HepG2 (cell line): ENCODE measurements around the gene VARS2. TPM values are rescaled to one million over a fixed set of nuclear protein-coding genes. Genes with fewer than 3 reads are reported as not detected.

Experiments used
- JARID2 ChIP-seq: sonication (generic); formaldehyde crosslinking; IDR thresholded peaks from 2 replicates; pipeline ENCODE4 v1.8.1; 2023; ENCODE audit warnings: missing genetic modification reagents, inconsistent platforms; ENCODE audit not compliant: insufficient replicate concordance
- NFKB2 ChIP-seq: sonication (generic); formaldehyde crosslinking; IDR thresholded peaks from 2 replicates; pipeline ENCODE4 v1.4.0; 2020; ENCODE audit warnings: missing genetic modification reagents, borderline replicate concordance
- NFKBIZ ChIP-seq: IDR thresholded peaks from 2 replicates; pipeline ENCODE4 v1.6.1; 2018; ENCODE audit warnings: missing genetic modification reagents, missing compliant biosample characterization
- NONO ChIP-seq, 2 experiments: fragments of 450-650 bp in 1 of 2; sonication (generic) in 1 of 2; formaldehyde crosslinking in 1 of 2; IDR thresholded peaks in 1 of 2; conservative IDR thresholded peaks in 1 of 2; 2 replicates each; pipeline versions ENCODE4 v1.6.1 to v1.8.0; 2017 to 2022; ENCODE audit warnings: mild to moderate bottlenecking in 1 of 2, missing genetic modification reagents in 1 of 2, moderate library complexity in 1 of 2
- NR1H2 ChIP-seq: sonication (generic); formaldehyde crosslinking; IDR thresholded peaks from 2 replicates; pipeline ENCODE4 v1.8.1; 2022; ENCODE audit warnings: low read depth, missing genetic modification reagents, borderline replicate concordance
- SIX1 ChIP-seq: sonication (generic); formaldehyde crosslinking; IDR thresholded peaks from 2 replicates; pipeline ENCODE4 v1.4.0; 2020; ENCODE audit warnings: missing genetic modification reagents, borderline replicate concordance
- SNAI1 ChIP-seq: sonication (generic); formaldehyde crosslinking; IDR thresholded peaks from 2 replicates; pipeline ENCODE4 v1.5.0; 2020; ENCODE audit warnings: mild to moderate bottlenecking, missing genetic modification reagents, borderline replicate concordance
- ZNF121 ChIP-seq: sonication (generic); formaldehyde crosslinking; IDR thresholded peaks from 2 replicates; pipeline ENCODE4 v1.5.0; 2020; ENCODE audit warnings: mild to moderate bottlenecking, missing genetic modification reagents
- ZNF317 ChIP-seq: sonication (generic); formaldehyde crosslinking; IDR thresholded peaks from 2 replicates; pipeline ENCODE4 v1.5.0; 2020; ENCODE audit warnings: mild to moderate bottlenecking, missing genetic modification reagents
- ZNF34 ChIP-seq: sonication (generic); formaldehyde crosslinking; IDR thresholded peaks from 2 replicates; pipeline ENCODE4 v1.4.0; 2020; ENCODE audit warnings: mild to moderate bottlenecking, missing genetic modification reagents, borderline replicate concordance
- ZNF589 ChIP-seq: sonication (generic); formaldehyde crosslinking; conservative IDR thresholded peaks from 2 replicates; pipeline ENCODE4 v1.8.0; 2022; ENCODE audit warnings: mild to moderate bottlenecking, moderate library complexity, missing genetic modification reagents
- ZNF747 ChIP-seq: sonication (generic); formaldehyde crosslinking; IDR thresholded peaks from 2 replicates; pipeline ENCODE4 v1.8.1; 2023; ENCODE audit warnings: missing genetic modification reagents, mild to moderate bottlenecking, borderline replicate concordance
- ZNF776 ChIP-seq: sonication (generic); formaldehyde crosslinking; IDR thresholded peaks from 2 replicates; pipeline ENCODE4 v1.4.0; 2020; ENCODE audit warnings: mild to moderate bottlenecking, missing genetic modification reagents
- ZNF850 ChIP-seq: sonication (generic); formaldehyde crosslinking; conservative IDR thresholded peaks from 2 replicates; pipeline ENCODE4 v1.9.0; 2021; ENCODE audit warnings: mild to moderate bottlenecking, missing genetic modification reagents
- polyA plus RNA-seq, 8 experiments: library from polyadenylated mRNA; depleted of rRNA in 3 of 8; stranded (reverse) in 7 of 8; unstranded in 1 of 8; fragments of >200 nt; fragmentation: Illumina TruSeq in 4 of 8; extraction: Trizol in 4 of 8; gene quantifications; 2 replicates each; pipeline versions ENCODE4 v1.2.1 to v1.2.3, GENCODE V29; 2011 to 2016; ENCODE audit warnings: low read depth in 4 of 8, missing spikeins in 1 of 8, mixed read lengths in 1 of 8; ENCODE audit not compliant: insufficient read depth in 1 of 8
- total RNA-seq, 5 experiments: library from RNA; depleted of rRNA; stranded (reverse); fragments of >200 nt; fragmentation: Illumina TruSeq; extraction: Trizol; gene quantifications; 2 replicates each; pipeline ENCODE4 v1.2.3, GENCODE V29; 2016; ENCODE audit warnings: low read depth in 1 of 5
- TF ChIP-seq, protein P1 (sequence below): sonication (generic); formaldehyde crosslinking; IDR thresholded peaks from 2 replicates; pipeline ENCODE4; 2020; ENCODE audit warnings: missing genetic modification reagents, mild to moderate bottlenecking, borderline replicate concordance
- TF ChIP-seq, protein P2 (sequence below): sonication (generic); formaldehyde crosslinking; IDR thresholded peaks from 2 replicates; pipeline ENCODE4 v1.4.0; 2020; ENCODE audit warnings: mild to moderate bottlenecking, low read depth, missing genetic modification reagents
- TF ChIP-seq, protein P3 (sequence below): sonication (generic); formaldehyde crosslinking; IDR thresholded peaks from 2 replicates; pipeline ENCODE4 v1.5.0; 2020; ENCODE audit warnings: missing genetic modification reagents
- TF ChIP-seq, protein P4 (sequence below): sonication (generic); formaldehyde crosslinking; IDR thresholded peaks from 2 replicates; pipeline ENCODE4 v1.5.1; 2020; ENCODE audit warnings: missing genetic modification reagents, mild to moderate bottlenecking, borderline replicate concordance
- TF ChIP-seq, protein P5 (sequence below): sonication (generic); formaldehyde crosslinking; IDR thresholded peaks from 2 replicates; pipeline ENCODE4 v1.8.0; 2022; ENCODE audit warnings: missing genetic modification reagents, mild to moderate bottlenecking, inconsistent platforms, borderline replicate concordance

VARS2 gene
- total and polyA plus RNA-seq, 2 of the 13 experiments (the other 11 are each of a cell fraction or from before 2014, with no cell fraction given): 61.8 to 71.8 TPM

DNA sequence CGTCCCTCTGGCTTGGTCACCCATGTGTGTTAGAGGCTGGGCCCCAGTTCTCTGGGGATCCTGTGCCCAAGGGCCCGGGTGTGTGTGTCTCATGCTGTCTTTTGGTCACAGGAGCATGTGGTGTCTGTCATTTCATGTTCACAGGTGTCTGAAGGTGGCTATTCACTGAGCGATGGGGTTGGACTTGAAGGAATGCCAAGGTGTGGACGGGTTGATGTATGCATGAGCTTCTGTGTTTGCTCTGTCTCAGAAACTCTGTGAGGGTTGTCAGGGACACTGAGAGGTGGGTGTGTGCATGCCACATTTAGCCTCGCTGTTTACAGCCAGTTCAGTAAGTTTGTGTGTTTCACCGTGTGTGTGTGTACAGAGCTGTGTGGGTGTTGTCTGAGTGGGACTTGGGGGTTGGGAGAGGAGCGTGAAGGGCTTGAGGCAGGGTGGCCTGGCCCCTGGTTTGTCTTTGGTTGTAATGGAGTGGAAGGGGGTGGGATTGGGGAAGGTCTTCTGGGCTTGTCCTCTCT lies 28.5 kb upstream of the VARS2 start (continued):
- TF ChIP-seq, protein P1, sequence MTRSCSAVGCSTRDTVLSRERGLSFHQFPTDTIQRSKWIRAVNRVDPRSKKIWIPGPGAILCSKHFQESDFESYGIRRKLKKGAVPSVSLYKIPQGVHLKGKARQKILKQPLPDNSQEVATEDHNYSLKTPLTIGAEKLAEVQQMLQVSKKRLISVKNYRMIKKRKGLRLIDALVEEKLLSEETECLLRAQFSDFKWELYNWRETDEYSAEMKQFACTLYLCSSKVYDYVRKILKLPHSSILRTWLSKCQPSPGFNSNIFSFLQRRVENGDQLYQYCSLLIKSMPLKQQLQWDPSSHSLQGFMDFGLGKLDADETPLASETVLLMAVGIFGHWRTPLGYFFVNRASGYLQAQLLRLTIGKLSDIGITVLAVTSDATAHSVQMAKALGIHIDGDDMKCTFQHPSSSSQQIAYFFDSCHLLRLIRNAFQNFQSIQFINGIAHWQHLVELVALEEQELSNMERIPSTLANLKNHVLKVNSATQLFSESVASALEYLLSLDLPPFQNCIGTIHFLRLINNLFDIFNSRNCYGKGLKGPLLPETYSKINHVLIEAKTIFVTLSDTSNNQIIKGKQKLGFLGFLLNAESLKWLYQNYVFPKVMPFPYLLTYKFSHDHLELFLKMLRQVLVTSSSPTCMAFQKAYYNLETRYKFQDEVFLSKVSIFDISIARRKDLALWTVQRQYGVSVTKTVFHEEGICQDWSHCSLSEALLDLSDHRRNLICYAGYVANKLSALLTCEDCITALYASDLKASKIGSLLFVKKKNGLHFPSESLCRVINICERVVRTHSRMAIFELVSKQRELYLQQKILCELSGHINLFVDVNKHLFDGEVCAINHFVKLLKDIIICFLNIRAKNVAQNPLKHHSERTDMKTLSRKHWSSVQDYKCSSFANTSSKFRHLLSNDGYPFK (CRISPR knock-in tag): no peak; the same call in none of the 2 replicates
- TF ChIP-seq ZNF747 (peak; percentile 20; the same call in 1 of the 2 replicates), SNAI1 (CRISPR knock-in tag) (0 out of 2 replicates have a peak, but pooled peaks have one; percentile 66), JARID2 (CRISPR knock-in tag) (peak; percentile 19), NFKB2 (CRISPR knock-in tag) (0 out of 2 replicates have a peak, but pooled peaks have one; percentile 10), ZNF850 (no peak), ZNF317 (CRISPR knock-in tag) (peak; percentile 29; the same call in 1 of the 2 replicates), ZNF589 (CRISPR knock-in tag) (no peak), SIX1 (CRISPR knock-in tag) (no peak), NONO (IDR thresholded peaks at IDR 0.05) (no peak), NONO (CRISPR knock-in tag; conservative IDR thresholded peaks at IDR 0.05) (peak; percentile 57), ZNF34 (no peak), ZNF776 (0 out of 2 replicates have a peak, but pooled peaks have one; percentile 53), NFKBIZ (CRISPR knock-in tag) (no peak), ZNF121 (CRISPR knock-in tag) (no peak), NR1H2 (CRISPR knock-in tag) (no peak)
- TF ChIP-seq, protein P2, sequence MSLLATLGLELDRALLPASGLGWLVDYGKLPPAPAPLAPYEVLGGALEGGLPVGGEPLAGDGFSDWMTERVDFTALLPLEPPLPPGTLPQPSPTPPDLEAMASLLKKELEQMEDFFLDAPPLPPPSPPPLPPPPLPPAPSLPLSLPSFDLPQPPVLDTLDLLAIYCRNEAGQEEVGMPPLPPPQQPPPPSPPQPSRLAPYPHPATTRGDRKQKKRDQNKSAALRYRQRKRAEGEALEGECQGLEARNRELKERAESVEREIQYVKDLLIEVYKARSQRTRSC (CRISPR knock-in tag): no peak
- TF ChIP-seq, protein P3, sequence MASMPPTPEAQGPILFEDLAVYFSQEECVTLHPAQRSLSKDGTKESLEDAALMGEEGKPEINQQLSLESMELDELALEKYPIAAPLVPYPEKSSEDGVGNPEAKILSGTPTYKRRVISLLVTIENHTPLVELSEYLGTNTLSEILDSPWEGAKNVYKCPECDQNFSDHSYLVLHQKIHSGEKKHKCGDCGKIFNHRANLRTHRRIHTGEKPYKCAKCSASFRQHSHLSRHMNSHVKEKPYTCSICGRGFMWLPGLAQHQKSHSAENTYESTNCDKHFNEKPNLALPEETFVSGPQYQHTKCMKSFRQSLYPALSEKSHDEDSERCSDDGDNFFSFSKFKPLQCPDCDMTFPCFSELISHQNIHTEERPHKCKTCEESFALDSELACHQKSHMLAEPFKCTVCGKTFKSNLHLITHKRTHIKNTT (CRISPR knock-in tag): no peak
- TF ChIP-seq, protein P4, sequence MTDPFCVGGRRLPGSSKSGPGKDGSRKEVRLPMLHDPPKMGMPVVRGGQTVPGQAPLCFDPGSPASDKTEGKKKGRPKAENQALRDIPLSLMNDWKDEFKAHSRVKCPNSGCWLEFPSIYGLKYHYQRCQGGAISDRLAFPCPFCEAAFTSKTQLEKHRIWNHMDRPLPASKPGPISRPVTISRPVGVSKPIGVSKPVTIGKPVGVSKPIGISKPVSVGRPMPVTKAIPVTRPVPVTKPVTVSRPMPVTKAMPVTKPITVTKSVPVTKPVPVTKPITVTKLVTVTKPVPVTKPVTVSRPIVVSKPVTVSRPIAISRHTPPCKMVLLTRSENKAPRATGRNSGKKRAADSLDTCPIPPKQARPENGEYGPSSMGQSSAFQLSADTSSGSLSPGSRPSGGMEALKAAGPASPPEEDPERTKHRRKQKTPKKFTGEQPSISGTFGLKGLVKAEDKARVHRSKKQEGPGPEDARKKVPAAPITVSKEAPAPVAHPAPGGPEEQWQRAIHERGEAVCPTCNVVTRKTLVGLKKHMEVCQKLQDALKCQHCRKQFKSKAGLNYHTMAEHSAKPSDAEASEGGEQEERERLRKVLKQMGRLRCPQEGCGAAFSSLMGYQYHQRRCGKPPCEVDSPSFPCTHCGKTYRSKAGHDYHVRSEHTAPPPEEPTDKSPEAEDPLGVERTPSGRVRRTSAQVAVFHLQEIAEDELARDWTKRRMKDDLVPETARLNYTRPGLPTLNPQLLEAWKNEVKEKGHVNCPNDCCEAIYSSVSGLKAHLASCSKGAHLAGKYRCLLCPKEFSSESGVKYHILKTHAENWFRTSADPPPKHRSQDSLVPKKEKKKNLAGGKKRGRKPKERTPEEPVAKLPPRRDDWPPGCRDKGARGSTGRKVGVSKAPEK (CRISPR knock-in tag): no peak
- TF ChIP-seq, protein P5, sequence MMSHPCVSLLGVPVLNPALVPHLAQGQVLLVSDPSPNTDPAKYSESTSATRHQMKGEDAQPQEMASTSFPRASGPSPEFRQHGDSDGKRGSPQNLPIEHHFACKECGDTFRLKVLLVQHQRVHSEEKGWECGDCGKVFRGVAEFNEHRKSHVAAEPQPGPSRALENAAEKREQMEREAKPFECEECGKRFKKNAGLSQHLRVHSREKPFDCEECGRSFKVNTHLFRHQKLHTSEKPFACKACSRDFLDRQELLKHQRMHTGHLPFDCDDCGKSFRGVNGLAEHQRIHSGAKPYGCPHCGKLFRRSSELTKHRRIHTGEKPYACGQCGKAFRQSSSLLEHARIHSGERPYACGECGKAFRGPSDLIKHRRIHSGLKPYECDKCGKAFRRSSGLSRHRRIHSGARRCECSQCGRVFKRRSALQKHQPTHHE (CRISPR knock-in tag): 0 out of 2 replicates have a peak, but pooled peaks have one; percentile 76
